NOMO-1 treated with DMSO at 0.1 percent for 48 hours (cell line): ENCODE results near the gene SBK2.
"Not testable (repeated sequence)": the region's sequence is repeated elsewhere in the genome, so short reads cannot be mapped to it uniquely, and the experiment has no call there.

Experiments
- DNase-seq: peaks from one replicate; lab custom pipeline; 2025; ENCODE audit not compliant: unreplicated experiment; lab: John Stamatoyannopoulos, UW

The SBK2 gene

GRCh38 chr19:55536951-55537740, at the start of gene SBK2:
Gene SBK2 (minus strand): TSS chr19:55537133. CDS start chr19:55536294, 839 bp downstream.
- DNase-seq = no peak

- DNase-seq = no peak
These were observed 48.9 kb upstream of the SBK2 start for GRCh38 chr19:55585658-55586339.

DNA sequence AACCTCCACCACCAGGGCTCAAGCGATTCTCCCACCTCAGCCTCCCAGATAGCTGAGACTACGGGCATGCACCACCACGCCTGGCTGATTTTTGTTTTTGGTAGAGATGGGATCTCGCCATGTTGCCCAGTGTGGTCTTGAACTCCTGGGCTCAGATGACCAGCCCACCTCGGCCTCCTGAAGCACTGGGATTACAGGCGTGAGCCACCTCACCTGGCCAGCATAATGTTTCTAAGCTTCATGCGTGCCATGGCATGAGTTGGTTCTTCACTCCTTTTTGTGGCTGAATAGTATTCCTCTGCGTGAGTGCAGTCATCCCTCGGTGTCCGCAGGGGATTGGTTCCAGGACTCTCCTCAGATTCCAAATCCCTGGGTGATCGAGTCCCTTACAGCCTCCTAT, 47.9 kb upstream of the SBK2 start:
- DNase-seq = no peak

DNA sequence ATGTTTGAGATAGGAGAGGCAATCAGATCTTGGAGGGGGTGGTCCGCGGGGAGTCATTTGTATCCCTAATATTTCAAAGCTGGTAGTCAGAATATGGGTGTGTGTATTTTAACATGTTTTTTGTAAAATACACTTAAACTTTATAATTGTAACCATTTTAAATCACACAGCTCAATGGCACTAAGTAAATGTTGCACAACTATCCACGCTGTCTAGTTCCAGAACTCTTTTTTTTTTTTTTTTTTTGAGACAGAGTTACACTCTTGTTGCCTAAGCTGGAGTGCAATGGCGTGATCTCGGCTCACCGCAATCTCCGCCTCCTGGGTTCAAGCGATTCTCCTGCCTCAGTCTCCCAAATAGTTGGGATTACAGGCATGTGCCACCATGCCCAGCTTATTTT, 47.0 kb upstream of the SBK2 start:
- not testable (repeated sequence) for DNase-seq

GRCh38 chr19:55582284-55582683, 45.4 kb upstream of the SBK2 start:
- DNase-seq = not testable (repeated sequence)

DNA sequence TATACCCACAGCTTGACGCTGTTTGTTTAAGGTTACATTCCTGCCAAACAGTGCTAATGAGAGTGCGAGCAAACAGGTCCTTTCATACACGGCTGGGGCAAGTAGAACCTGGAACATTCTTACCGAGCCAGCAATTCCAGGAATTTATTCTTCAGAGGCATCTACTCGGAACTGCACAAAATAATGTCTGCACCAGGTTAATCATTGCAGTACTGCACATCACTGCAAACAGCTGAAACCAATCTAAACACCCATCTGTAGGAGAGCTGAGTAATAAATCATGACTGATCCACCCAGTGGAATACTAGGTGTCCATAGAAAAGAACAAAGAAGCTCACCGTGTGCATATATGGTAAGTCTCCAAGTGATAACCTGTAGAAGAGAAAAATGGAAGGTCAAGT, 44.9 kb upstream of the SBK2 start:
- no peak for DNase-seq

DNA sequence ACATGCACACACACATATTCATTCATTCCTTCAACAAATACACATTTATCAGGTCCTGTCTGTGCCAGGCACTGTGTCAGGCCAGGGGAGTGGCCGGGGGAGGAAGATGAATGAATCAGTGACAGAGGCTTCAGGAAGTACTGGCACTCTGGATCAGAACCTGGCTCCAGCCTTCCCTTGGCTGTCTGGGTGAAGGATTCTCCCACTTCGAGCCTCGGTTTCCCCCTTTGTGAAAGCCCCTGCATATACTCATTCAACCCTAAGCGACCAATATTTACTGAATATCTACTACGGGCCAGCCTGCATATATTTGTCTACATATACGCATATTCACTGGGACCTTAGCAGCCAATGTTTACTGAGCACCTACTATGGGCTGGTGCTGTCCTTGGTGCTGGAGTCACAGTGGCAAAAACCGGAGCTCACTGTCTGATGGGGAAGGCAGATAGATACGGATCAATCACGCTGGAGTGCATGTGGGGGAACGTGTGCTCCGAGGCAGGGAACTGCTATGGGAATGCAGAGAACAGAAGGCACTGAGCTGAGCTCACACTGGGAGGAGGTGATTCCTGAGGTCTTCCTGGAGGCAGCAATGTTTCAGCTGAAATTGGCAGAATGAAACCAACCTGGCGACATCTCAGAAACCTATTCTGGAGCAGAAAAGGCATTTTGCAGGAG, 44.4 kb upstream of the SBK2 start:
- peak; percentile 10 for DNase-seq

DNA sequence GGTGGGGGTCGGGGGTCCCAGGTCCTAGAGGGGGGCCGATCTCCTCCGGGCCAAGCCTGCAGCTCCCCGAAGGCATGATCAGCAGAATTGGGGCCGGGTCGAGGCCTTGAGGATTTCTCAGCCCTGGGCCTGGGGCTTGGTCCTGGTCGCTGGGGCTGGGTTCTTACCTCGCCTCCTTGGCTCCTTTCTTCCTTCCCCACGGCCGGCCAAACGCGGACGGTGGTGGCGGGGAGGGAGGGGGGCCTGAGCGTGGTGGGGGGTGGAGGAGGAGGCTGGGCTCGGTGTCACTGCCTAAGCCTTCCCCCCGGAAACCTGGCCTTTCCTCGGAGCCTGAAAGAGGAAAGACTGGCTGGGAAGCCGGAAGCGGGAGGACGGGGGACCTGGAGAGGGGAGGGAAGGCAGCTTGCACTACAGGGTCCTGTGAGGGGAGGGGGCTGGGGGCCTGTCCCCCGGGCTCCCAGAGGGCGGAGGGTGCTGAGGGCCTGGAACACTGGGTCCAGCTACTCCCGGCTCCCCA, 43.8 kb upstream of the SBK2 start, which contains the start of gene ZNF579:
ZNF579 (minus strand) TSS at position 221 of the 517 bp plus-strand sequence. CDS start 1,209 bp downstream, outside the sequence.
- peak; percentile 74 for DNase-seq

GRCh38 chr19:55579766-55580621, 43.1 kb upstream of the SBK2 start:
- DNase-seq = peak; percentile 22

GRCh38 chr19:55578761-55579747, 42.1 kb upstream of the SBK2 start:
- DNase-seq = no peak

GRCh38 chr19:55578031-55578760, 41.3 kb upstream of the SBK2 start:
- no peak for DNase-seq

- DNase-seq = no peak
These were observed 39.8 kb upstream of the SBK2 start for GRCh38 chr19:55576746-55577145.

- DNase-seq = not testable (repeated sequence)
These were observed 37.0 kb upstream of the SBK2 start for GRCh38 chr19:55573929-55574328.

- not testable (repeated sequence) for DNase-seq
These were observed 32.5 kb upstream of the SBK2 start for GRCh38 chr19:55569477-55569876.

DNA sequence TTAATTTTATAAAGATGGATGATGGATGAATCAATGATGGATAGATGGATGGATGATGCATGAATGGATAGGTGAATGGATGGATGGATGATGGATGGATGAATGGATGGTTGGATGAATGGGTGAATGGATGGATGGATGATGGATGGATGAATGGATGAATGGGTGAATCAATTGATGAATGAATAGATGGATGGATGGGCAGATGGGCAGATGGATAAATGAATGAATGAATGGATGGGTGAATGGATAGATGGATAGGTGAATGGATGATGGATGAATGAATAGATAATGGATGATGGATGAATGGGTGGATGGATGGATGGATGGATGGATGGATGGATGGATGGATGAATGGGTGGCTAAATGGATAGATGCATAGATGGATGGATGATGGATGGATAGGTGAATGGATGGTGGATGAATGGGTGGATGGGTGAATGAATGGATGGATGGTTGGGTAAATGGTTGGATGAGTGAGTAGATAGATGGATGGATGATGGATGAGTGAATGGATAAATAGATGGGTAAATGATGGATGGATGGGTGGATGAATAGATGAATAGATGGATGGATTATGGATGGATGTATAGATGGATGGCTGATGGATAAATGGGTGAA, 30.9 kb upstream of the SBK2 start:
- DNase-seq = no peak

GRCh38 chr19:55566823-55567222, 29.9 kb upstream of the SBK2 start:
- no peak for DNase-seq

DNA sequence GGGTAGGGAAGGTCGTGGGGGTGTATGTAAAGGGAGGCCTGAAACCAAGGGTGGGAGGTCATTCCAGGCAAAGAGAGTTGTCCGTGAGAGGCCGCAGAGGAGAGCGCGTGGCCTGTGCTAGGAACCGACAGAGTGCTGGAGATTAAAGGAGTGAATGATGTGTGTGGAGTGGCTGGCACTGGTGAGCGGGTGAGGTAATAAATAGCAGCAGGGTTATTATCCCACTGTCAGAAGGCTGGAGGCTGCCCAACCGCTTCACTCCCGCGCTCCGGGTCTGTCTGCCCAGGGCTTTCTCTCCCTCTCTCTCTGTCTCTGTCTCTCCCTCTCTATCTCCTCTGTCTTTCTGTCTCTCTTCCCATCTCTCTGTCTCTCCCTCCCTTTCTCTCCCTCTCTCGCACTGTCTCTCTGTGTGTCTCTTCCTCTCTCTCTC, 26.3 kb upstream of the SBK2 start:
- no peak for DNase-seq

GRCh38 chr19:55559684-55560083, 22.8 kb upstream of the SBK2 start:
- DNase-seq = no peak
